Measurements from ENCODE around the gene LGR6. TPM values are rescaled to one million over a fixed set of nuclear protein-coding genes. Genes with fewer than 3 reads are reported as not detected.

The LGR6 gene
- total and polyA plus RNA-seq, 10 of the 15 experiments (the other 5 are each of a cell fraction or from before 2014, with no cell fraction given), result not detected

- no TSS peak for BruUV-seq (replicated peaks)
- FAIRE-seq (no peak), ATAC-seq (no peak), DNase-seq (ENCODE audit: low read depth, low spot score) (no peak)
- intact Hi-C loops (cut with micrococcal nuclease; ENCODE audit: unreplicated experiment) (no loop called here), in situ Hi-C loops (cut with MboI) (no loop called here)
- Histone ChIP-seq H3K4me1 (ENCODE audit: control insufficient read depth, insufficient read depth, low read length) (no peaks in the 10 kb centered on the region; the same call in 1 of the 2 replicates), H3K9ac (ENCODE audit: control insufficient read depth, insufficient read depth, low read length) (no peak overlapping the region), H3K79me2 (ENCODE audit: control insufficient read depth, insufficient read depth, low read length) (peaks cover 3% of the 10 kb centered on the region; the same call in 1 of the 2 replicates), H3K9me3 (replicated peaks; ENCODE audit: control insufficient read depth, insufficient read depth, low read length) (no peaks in the 10 kb centered on the region), H3K4me3 (no peak overlapping the region), H3K27ac (ENCODE audit: control insufficient read depth, insufficient read depth) (no peak overlapping the region), H3K36me3 (ENCODE audit: control insufficient read depth in 2 of 2, insufficient read depth in 2 of 2, low read length in 1 of 2) (no peaks in the 10 kb centered on the region), H4K20me1 (ENCODE audit: control insufficient read depth, insufficient read depth) (no peaks in the 10 kb centered on the region), H3K4me2 (ENCODE audit: control insufficient read depth, insufficient read depth) (peak overlapping the region; percentile 5; the same call in 1 of the 2 replicates), H3K27me3 (replicated peaks in 1 of 2; ENCODE audit: control insufficient read depth in 2 of 2, insufficient read depth in 2 of 2, low read length in 1 of 2) (no peaks in the 10 kb centered on the region), H2AFZ (ENCODE audit: control insufficient read depth, low read depth, low read length) (no peak overlapping the region)
- POLR2A ChIA-PET, result interaction anchor here (0.6 kb wide), 1 partner anchor 412 kb away, joined by 5 read pairs; no protein-coding TSS in a partner anchor
- CTCF ChIA-PET, result interaction anchor here (0.5 to 1.5 kb wide), 6 partner anchors 9 to 651 kb away, joined by 3 to 4 read pairs (median 3); partner anchors contain the start of gene UBE2T
- SMC1A ChIA-PET (ENCODE audit: uncharacterized antibody, unreplicated experiment), result interaction anchor here (0.7 kb wide), 1 partner anchor 14 kb away, joined by 3 read pairs; no protein-coding TSS in a partner anchor
- RAD21 ChIA-PET (ENCODE audit: unreplicated experiment), result no interaction called here
- 59% methylated on average over 2 of the region's 2 CpGs for WGBS (ENCODE audit: insufficient coverage, insufficient replicate concordance, low lambda C conversion rate, missing lambda C conversion rate)
- TF ChIP-seq YBX1 (IDR thresholded peaks at IDR 0.05) (no peak), SIN3A (IDR thresholded peaks at IDR 0.05; ENCODE audit: low read depth, low read length) (no peak), YY1 (IDR thresholded peaks at IDR 0.05; ENCODE audit: low read depth, low read length) (no peak), SIX5 (IDR thresholded peaks at IDR 0.05; ENCODE audit: low read depth, low read length, severe bottlenecking) (no peak), RBBP5 (conservative IDR thresholded peaks at IDR 0.05) (no peak), ZBED1 (IDR thresholded peaks at IDR 0.05; ENCODE audit: borderline replicate concordance) (no peak), E4F1 (IDR thresholded peaks at IDR 0.05; ENCODE audit: borderline replicate concordance, partially characterized antibody) (no peak), BHLHE40 (IDR thresholded peaks at IDR 0.05; ENCODE audit: borderline replicate concordance in 1 of 2, low read depth in 2 of 2, low read length in 1 of 2) (no peak), PML (IDR thresholded peaks at IDR 0.05; ENCODE audit: low read length) (no peak), CUX1 (IDR thresholded peaks at IDR 0.05; ENCODE audit: insufficient replicate concordance, low read depth, low read length) (no peak), ZNF207 (IDR thresholded peaks at IDR 0.05; ENCODE audit: borderline replicate concordance) (no peak), PAX5 (IDR thresholded peaks at IDR 0.05; ENCODE audit: borderline replicate concordance, low read depth, low read length) (no peak), TCF12 (IDR thresholded peaks at IDR 0.05; ENCODE audit: low read depth, low read length) (no peak), PRDM15 (CRISPR knock-in tag; IDR thresholded peaks at IDR 0.05) (no peak)
These were observed 158.1 kb downstream of the LGR6 start for GRCh38 chr1:202351725-202352124.
